ENCODE measurements around the gene DSCAM.

DSCAM gene

DNA sequence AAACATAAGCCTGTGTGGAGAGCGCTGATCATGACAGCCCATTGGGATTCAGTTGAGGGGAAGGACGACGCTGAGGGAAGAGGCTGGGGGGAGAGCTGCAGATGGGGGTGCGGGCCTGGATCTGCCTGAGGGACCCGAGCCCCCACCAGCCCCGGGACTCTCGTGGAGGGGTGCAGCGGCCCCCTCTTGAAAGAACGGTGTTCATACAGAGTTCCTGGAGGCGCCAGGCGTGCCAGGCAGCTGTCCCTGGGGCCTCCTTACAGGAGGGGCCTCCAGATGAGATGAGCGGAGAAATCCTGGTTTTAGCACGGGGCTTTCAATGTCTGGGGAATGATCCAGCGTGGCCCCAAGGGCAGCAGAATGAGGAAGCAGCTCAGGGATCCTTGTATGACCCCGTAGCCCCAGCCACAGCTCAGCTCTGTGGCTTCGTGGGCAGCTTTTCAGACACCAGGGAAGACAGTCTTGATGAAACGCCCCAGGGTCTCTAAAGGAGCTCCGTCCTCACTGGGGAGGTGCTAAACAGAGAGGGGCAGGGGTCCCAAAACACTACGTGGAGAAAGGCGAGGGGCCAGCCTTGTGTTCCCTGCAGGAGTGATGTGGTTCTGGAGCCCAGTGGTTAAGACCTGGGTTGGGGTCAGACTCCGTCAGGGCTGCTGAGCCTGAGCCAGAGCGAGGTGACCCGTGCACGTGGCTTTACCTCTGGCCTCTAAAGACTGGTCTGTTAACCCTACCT is 7.2 kb upstream of the DSCAM start:
- no peak overlapping the region for H3K4me3 ChIP-seq (replicated peaks; ENCODE audit: insufficient read depth, low read length)
- peak in 1 of 2 experiments; percentile 54 for DNase-seq (ENCODE audit: low read depth in 1 of 2, low spot score in 1 of 2)
- H3K27me3 ChIP-seq (ENCODE audit: insufficient read depth, poor library complexity, severe bottlenecking): no peaks in the 10 kb centered on the region
- peak; percentile 17; the same call in 1 of the 2 replicates for TF ChIP-seq SPI1 (IDR thresholded peaks at IDR 0.05; ENCODE audit: borderline replicate concordance, low read depth)
- TF ChIP-seq, protein P1, sequence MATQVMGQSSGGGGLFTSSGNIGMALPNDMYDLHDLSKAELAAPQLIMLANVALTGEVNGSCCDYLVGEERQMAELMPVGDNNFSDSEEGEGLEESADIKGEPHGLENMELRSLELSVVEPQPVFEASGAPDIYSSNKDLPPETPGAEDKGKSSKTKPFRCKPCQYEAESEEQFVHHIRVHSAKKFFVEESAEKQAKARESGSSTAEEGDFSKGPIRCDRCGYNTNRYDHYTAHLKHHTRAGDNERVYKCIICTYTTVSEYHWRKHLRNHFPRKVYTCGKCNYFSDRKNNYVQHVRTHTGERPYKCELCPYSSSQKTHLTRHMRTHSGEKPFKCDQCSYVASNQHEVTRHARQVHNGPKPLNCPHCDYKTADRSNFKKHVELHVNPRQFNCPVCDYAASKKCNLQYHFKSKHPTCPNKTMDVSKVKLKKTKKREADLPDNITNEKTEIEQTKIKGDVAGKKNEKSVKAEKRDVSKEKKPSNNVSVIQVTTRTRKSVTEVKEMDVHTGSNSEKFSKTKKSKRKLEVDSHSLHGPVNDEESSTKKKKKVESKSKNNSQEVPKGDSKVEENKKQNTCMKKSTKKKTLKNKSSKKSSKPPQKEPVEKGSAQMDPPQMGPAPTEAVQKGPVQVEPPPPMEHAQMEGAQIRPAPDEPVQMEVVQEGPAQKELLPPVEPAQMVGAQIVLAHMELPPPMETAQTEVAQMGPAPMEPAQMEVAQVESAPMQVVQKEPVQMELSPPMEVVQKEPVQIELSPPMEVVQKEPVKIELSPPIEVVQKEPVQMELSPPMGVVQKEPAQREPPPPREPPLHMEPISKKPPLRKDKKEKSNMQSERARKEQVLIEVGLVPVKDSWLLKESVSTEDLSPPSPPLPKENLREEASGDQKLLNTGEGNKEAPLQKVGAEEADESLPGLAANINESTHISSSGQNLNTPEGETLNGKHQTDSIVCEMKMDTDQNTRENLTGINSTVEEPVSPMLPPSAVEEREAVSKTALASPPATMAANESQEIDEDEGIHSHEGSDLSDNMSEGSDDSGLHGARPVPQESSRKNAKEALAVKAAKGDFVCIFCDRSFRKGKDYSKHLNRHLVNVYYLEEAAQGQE (IDR thresholded peaks at IDR 0.05; ENCODE audit: insufficient replicate concordance, low read depth): no peak
- H3K27ac ChIP-seq (replicated peaks): peak overlapping the region; percentile 2; the same call in 1 of the 2 replicates

DNA sequence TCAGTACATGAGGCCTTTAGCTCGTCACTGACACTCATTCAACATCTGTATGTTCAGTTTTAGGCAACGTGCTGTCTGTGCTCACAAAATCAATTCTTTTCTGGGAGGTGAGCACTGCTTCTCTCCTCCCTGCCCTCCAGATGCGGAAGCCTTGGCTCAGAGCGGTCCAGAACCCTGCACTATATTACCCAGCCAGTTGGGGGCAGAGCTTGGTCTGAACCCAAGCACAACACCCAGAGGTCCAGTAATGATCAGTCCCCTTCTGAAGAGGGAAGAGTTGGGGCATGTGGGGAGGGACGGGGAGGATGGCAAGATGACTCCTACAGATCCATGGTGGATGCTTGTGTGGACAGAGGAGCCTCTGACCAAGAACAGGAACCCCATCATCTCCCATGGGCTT is 5.6 kb upstream of the DSCAM start:
- H3K27me3 ChIP-seq (ENCODE audit: insufficient read depth, poor library complexity, severe bottlenecking): no peaks in the 10 kb centered on the region
- TF ChIP-seq, protein P2, sequence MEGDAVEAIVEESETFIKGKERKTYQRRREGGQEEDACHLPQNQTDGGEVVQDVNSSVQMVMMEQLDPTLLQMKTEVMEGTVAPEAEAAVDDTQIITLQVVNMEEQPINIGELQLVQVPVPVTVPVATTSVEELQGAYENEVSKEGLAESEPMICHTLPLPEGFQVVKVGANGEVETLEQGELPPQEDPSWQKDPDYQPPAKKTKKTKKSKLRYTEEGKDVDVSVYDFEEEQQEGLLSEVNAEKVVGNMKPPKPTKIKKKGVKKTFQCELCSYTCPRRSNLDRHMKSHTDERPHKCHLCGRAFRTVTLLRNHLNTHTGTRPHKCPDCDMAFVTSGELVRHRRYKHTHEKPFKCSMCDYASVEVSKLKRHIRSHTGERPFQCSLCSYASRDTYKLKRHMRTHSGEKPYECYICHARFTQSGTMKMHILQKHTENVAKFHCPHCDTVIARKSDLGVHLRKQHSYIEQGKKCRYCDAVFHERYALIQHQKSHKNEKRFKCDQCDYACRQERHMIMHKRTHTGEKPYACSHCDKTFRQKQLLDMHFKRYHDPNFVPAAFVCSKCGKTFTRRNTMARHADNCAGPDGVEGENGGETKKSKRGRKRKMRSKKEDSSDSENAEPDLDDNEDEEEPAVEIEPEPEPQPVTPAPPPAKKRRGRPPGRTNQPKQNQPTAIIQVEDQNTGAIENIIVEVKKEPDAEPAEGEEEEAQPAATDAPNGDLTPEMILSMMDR (IDR thresholded peaks at IDR 0.05; ENCODE audit: insufficient read depth, low read length): no peak
- TF ChIP-seq SPI1 (IDR thresholded peaks at IDR 0.05; ENCODE audit: borderline replicate concordance, low read depth): no peak
- no peak for TF ChIP-seq POLR2AphosphoS5 (IDR thresholded peaks at IDR 0.05; ENCODE audit: low read depth)
- TF ChIP-seq, protein P1 (IDR thresholded peaks at IDR 0.05; ENCODE audit: insufficient replicate concordance, low read depth): no peak
- TF ChIP-seq GABPA (IDR thresholded peaks at IDR 0.05; ENCODE audit: low read depth): no peak
- no peak overlapping the region for H3K4me3 ChIP-seq (replicated peaks; ENCODE audit: insufficient read depth, low read length)
- H3K27ac ChIP-seq (replicated peaks): no peak overlapping the region
- no peak for DNase-seq (ENCODE audit: low read depth in 1 of 2, low spot score in 1 of 2)

DNA sequence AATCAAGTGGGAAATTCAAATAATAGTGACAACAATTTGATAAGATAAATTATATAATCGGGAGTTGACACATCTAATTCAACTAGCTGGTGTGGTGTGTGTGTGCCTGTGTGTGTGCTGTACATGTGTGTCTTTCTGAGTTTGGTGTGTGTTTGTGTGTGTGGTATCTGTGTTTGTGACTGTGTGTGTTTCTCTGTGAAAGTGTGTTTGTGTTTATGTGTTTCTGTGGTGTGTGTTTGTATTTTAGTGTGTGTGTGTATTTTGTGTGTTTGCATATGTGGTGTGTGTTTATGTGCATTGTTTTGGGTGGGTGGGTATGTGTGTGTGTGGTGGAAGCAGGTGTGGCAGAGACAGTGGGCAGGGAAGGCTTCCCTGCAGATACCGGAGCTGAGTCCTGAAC is 4.8 kb upstream of the DSCAM start:
- TF ChIP-seq, protein P2 (IDR thresholded peaks at IDR 0.05; ENCODE audit: insufficient read depth, low read length): no peak
- TF ChIP-seq GABPA (IDR thresholded peaks at IDR 0.05; ENCODE audit: low read depth) (no peak), POLR2AphosphoS5 (IDR thresholded peaks at IDR 0.05; ENCODE audit: low read depth) (no peak), SPI1 (IDR thresholded peaks at IDR 0.05; ENCODE audit: borderline replicate concordance, low read depth) (no peak)
- TF ChIP-seq, protein P1 (IDR thresholded peaks at IDR 0.05; ENCODE audit: insufficient replicate concordance, low read depth): no peak
- Histone ChIP-seq H3K27ac (replicated peaks) (no peak overlapping the region), H3K4me3 (replicated peaks; ENCODE audit: insufficient read depth, low read length) (no peak overlapping the region), H3K27me3 (ENCODE audit: insufficient read depth, poor library complexity, severe bottlenecking) (peaks cover 2% of the 10 kb centered on the region)
- no peak for DNase-seq (ENCODE audit: low read depth in 1 of 2, low spot score in 1 of 2)
